Testis (tissue), 2 donors: ENCODE results near the gene SPI1.

Source experiments
- POLR2A ChIP-seq: fragments of 450-650 bp; IDR thresholded peaks from one replicate; pipeline ENCODE4 v1.6.1; 2017; ENCODE audit warnings: antibody characterized with exemption, mild to moderate bottlenecking, moderate library complexity
- TF ChIP-seq, protein P1 (sequence below), 3 experiments: fragments of 450-650 bp in 2 of 3; fragments of 200-600 bp in 1 of 3; sonication (generic) in 1 of 3; IDR thresholded peaks; one replicate each; pipeline ENCODE4 v1.5.1; 2016 to 2019; ENCODE audit warnings: antibody characterized with exemption in 3 of 3, mild to moderate bottlenecking in 2 of 3, moderate library complexity in 1 of 3

DNA sequence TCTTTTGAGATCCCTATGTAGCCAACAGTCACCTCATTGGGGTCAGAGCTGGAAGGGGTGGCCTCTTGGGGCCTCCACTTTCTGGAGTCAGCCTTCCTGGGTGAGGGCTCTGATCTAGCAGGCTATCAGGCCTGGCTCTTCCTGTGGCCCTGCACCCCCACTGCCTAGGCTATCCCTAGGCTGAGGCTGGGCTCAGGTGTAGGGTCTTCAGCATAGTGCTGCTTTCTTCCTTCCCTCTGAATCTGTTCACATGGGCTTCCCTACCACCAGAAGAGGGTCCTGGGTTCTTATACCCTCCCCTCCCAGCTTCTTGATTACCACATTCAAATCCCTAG, 456 bp upstream of the SPI1 start:
- TF ChIP-seq, protein P1, sequence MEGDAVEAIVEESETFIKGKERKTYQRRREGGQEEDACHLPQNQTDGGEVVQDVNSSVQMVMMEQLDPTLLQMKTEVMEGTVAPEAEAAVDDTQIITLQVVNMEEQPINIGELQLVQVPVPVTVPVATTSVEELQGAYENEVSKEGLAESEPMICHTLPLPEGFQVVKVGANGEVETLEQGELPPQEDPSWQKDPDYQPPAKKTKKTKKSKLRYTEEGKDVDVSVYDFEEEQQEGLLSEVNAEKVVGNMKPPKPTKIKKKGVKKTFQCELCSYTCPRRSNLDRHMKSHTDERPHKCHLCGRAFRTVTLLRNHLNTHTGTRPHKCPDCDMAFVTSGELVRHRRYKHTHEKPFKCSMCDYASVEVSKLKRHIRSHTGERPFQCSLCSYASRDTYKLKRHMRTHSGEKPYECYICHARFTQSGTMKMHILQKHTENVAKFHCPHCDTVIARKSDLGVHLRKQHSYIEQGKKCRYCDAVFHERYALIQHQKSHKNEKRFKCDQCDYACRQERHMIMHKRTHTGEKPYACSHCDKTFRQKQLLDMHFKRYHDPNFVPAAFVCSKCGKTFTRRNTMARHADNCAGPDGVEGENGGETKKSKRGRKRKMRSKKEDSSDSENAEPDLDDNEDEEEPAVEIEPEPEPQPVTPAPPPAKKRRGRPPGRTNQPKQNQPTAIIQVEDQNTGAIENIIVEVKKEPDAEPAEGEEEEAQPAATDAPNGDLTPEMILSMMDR (IDR thresholded peaks at IDR 0.05), result no peak
- TF ChIP-seq POLR2A, result no peak
